Measurements from ENCODE around the gene RFTN1.

GRCh38 chr3:16404349-16404895, 109.1 kb downstream of the RFTN1 start:
- TF ChIP-seq CSRNP3 (CRISPR knock-in tag; IDR thresholded peaks at IDR 0.05) (no peak), ZFP30 (CRISPR knock-in tag; IDR thresholded peaks at IDR 0.05) (no peak), ESRRG (CRISPR knock-in tag; IDR thresholded peaks at IDR 0.05) (no peak), CREB5 (CRISPR knock-in tag; IDR thresholded peaks at IDR 0.05; ENCODE audit: low read depth) (no peak), BACH2 (CRISPR knock-in tag; IDR thresholded peaks at IDR 0.05; ENCODE audit: borderline replicate concordance) (no peak), RARB (CRISPR knock-in tag; IDR thresholded peaks at IDR 0.05) (no peak), PPARA (CRISPR knock-in tag; IDR thresholded peaks at IDR 0.05; ENCODE audit: borderline replicate concordance) (no peak), TOX (CRISPR knock-in tag; IDR thresholded peaks at IDR 0.05; ENCODE audit: borderline replicate concordance) (no peak)
- TF ChIP-seq, protein P1, sequence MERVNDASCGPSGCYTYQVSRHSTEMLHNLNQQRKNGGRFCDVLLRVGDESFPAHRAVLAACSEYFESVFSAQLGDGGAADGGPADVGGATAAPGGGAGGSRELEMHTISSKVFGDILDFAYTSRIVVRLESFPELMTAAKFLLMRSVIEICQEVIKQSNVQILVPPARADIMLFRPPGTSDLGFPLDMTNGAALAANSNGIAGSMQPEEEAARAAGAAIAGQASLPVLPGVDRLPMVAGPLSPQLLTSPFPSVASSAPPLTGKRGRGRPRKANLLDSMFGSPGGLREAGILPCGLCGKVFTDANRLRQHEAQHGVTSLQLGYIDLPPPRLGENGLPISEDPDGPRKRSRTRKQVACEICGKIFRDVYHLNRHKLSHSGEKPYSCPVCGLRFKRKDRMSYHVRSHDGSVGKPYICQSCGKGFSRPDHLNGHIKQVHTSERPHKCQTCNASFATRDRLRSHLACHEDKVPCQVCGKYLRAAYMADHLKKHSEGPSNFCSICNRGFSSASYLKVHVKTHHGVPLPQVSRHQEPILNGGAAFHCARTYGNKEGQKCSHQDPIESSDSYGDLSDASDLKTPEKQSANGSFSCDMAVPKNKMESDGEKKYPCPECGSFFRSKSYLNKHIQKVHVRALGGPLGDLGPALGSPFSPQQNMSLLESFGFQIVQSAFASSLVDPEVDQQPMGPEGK (CRISPR knock-in tag; IDR thresholded peaks at IDR 0.05; ENCODE audit: borderline replicate concordance) = no peak
